Gastroesophageal sphincter (tissue), 4 donors: Measurements from ENCODE around the gene CIAO1. TPM values are rescaled to one million over a fixed set of nuclear protein-coding genes. Genes with fewer than 3 reads are reported as not detected.

Experiments used
- ATAC-seq: fragments of 150-250 bp; one replicate; pipeline ENCODE4 v1.9.1; 2016; ENCODE audit warnings: mild to moderate bottlenecking, moderate library complexity
- H3K27ac ChIP-seq, 4 donors: fragments of 200-600 bp; sonication (generic) in 3 of 4; 1 replicate in 3 of 4; 2 replicates in 1 of 4; pipeline ENCODE4 v1.5.1; 2016 to 2019
- H3K27me3 ChIP-seq: fragments of 200-600 bp; sonication (generic); one replicate; pipeline ENCODE4 v1.5.1; 2019
- H3K36me3 ChIP-seq, 2 donors: fragments of 200-600 bp; sonication (generic); one replicate each; pipeline ENCODE4 v1.5.1; 2019; ENCODE audit warnings: control low read depth in 1 of 2
- H3K4me1 ChIP-seq, 3 donors: fragments of 200-600 bp; sonication (generic); 1 replicate in 2 of 3; 2 replicates in 1 of 3; pipeline ENCODE4 v1.5.1; 2016 to 2019; ENCODE audit warnings: control low read depth in 2 of 3
- H3K4me3 ChIP-seq, 2 donors: fragments of 200-600 bp; sonication (generic); one replicate each; pipeline ENCODE4 v1.5.1; 2019; ENCODE audit warnings: mild to moderate bottlenecking in 1 of 2, moderate library complexity in 1 of 2
- H3K9me3 ChIP-seq, 3 donors: fragments of 200-600 bp; sonication (generic); one replicate each; pipeline ENCODE4 v1.5.1; 2017 to 2019; ENCODE audit warnings: control low read depth in 2 of 3
- CTCF ChIP-seq, 4 experiments: fragments of 200-600 bp in 2 of 4; fragments of 450-650 bp in 2 of 4; sonication (generic) in 1 of 4; IDR thresholded peaks; one replicate each; pipeline ENCODE4 v1.5.1; 2017 to 2019; ENCODE audit warnings: antibody characterized with exemption in 4 of 4, mild to moderate bottlenecking in 2 of 4, moderate library complexity in 2 of 4
- EP300 ChIP-seq: sonication (generic); formaldehyde crosslinking; IDR thresholded peaks from one replicate; pipeline ENCODE4 v1.6.1; 2017; ENCODE audit warnings: antibody characterized with exemption, mild to moderate bottlenecking
- POLR2A ChIP-seq, 2 donors: fragments of 450-650 bp; IDR thresholded peaks; one replicate each; pipeline ENCODE4 v1.6.1; 2017; ENCODE audit warnings: antibody characterized with exemption in 2 of 2, mild to moderate bottlenecking in 2 of 2, moderate library complexity in 1 of 2
- POLR2AphosphoS5 ChIP-seq: sonication (generic); formaldehyde crosslinking; IDR thresholded peaks from one replicate; pipeline ENCODE4 v1.6.1; 2017; ENCODE audit warnings: antibody characterized with exemption
- WGBS, 2 donors: methylation state at CpG; one replicate each; pipeline ENCODE4 v1.1.5; 2018; ENCODE audit warnings: low coverage in 1 of 2; 5-methylcytosine and 5-hydroxymethylcytosine counted together
- total RNA-seq, 4 donors: library from RNA; depleted of rRNA; stranded (reverse); fragments of >200 nt; gene quantifications; one replicate each; pipeline ENCODE4 v1.1.0, GENCODE V29; 2016

Gene CIAO1
- total RNA-seq, 4 donors from 2014 or later = 60.7 to 107 (median 84.8) TPM

GRCh38 chr2:96231316-96231715 is 34.7 kb upstream of the CIAO1 start:
- Histone ChIP-seq H3K4me1 (no peaks in the 10 kb centered on the region), H3K36me3 (peaks cover 0 to 5% of the 10 kb centered on the region in 2 donors), H3K4me3 (no peak overlapping the region), H3K27me3 (no peaks in the 10 kb centered on the region), H3K27ac (no peak overlapping the region), H3K9me3 (no peaks in the 10 kb centered on the region)
- TF ChIP-seq CTCF (IDR thresholded peaks at IDR 0.05) = no peak
- no peak for TF ChIP-seq EP300
- TF ChIP-seq POLR2A (IDR thresholded peaks at IDR 0.05) = no peak
- no peak for TF ChIP-seq POLR2AphosphoS5
- no peak for ATAC-seq
- 74 to 100% methylated on average over 1 to 3 of the region's 4 CpGs for WGBS, 2 donors

- 95 to 100% methylated on average over 1 to 5 of the region's 6 CpGs for WGBS, 2 donors
- no peaks in the 10 kb centered on the region for H3K27me3 ChIP-seq
- TF ChIP-seq POLR2AphosphoS5 = no peak
- no peak for TF ChIP-seq POLR2A (IDR thresholded peaks at IDR 0.05)
- no peak for TF ChIP-seq CTCF (IDR thresholded peaks at IDR 0.05)
- no peak for TF ChIP-seq EP300
- ATAC-seq = no peak
- H3K36me3 ChIP-seq = peaks cover 0 to 9% of the 10 kb centered on the region in 2 donors
- no peaks in the 10 kb centered on the region for H3K4me1 ChIP-seq
- no peak overlapping the region for H3K27ac ChIP-seq
- H3K4me3 ChIP-seq = no peak overlapping the region
- no peaks in the 10 kb centered on the region for H3K9me3 ChIP-seq
Measured at GRCh38 chr2:96233436-96233835, 32.6 kb upstream of the CIAO1 start.

- Histone ChIP-seq H3K9me3 (no peaks in the 10 kb centered on the region), H3K27me3 (no peaks in the 10 kb centered on the region), H3K27ac (no peak overlapping the region), H3K4me3 (no peak overlapping the region), H3K36me3 (peaks cover 0 to 9% of the 10 kb centered on the region in 2 donors), H3K4me1 (no peaks in the 10 kb centered on the region)
- WGBS, 2 donors = 90% methylated on average over 2 of the region's 4 CpGs; no CpG with 5 or more reads in 1 of the 2 donors
- no peak for TF ChIP-seq CTCF (IDR thresholded peaks at IDR 0.05)
- TF ChIP-seq POLR2AphosphoS5 = no peak
- no peak for TF ChIP-seq POLR2A (IDR thresholded peaks at IDR 0.05)
- TF ChIP-seq EP300 = no peak
- ATAC-seq = no peak
Measured at GRCh38 chr2:96233880-96234316, 32.1 kb upstream of the CIAO1 start.

GRCh38 chr2:96236882-96237281 is 29.1 kb upstream of the CIAO1 start:
- H3K36me3 ChIP-seq = peaks cover 0 to 26% of the 10 kb centered on the region in 2 donors
- 100% methylated on average over 1 of the region's 1 CpG; no CpG with 5 or more reads in 1 of the 2 donors for WGBS, 2 donors
- H3K9me3 ChIP-seq = no peaks in the 10 kb centered on the region
- no peak overlapping the region for H3K4me3 ChIP-seq
- no peaks in the 10 kb centered on the region for H3K27me3 ChIP-seq
- no peak for ATAC-seq
- TF ChIP-seq POLR2AphosphoS5 = no peak
- no peak for TF ChIP-seq EP300
- H3K27ac ChIP-seq = no peak overlapping the region
- no peaks in the 10 kb centered on the region for H3K4me1 ChIP-seq

- Histone ChIP-seq H3K9me3 (no peaks in the 10 kb centered on the region), H3K36me3 (peaks cover 0 to 26% of the 10 kb centered on the region in 2 donors), H3K4me3 (no peak overlapping the region), H3K4me1 (no peaks in the 10 kb centered on the region), H3K27ac (no peak overlapping the region), H3K27me3 (no peaks in the 10 kb centered on the region)
- TF ChIP-seq POLR2A (IDR thresholded peaks at IDR 0.05) = no peak
- no peak for TF ChIP-seq POLR2AphosphoS5
- no peak for TF ChIP-seq EP300
- no peak for TF ChIP-seq CTCF (IDR thresholded peaks at IDR 0.05)
- WGBS, 2 donors = 93 to 96% methylated on average over 3 of the region's 3 CpGs
- ATAC-seq = no peak
Measured at GRCh38 chr2:96238266-96238665, 27.8 kb upstream of the CIAO1 start.
